ENCODE data around the gene PPP4R3A. TPM values are rescaled to one million over a fixed set of nuclear protein-coding genes. Genes with fewer than 3 reads are reported as not detected.
"Not testable (repeated sequence)": the region's sequence is repeated elsewhere in the genome, so short reads cannot be mapped to it uniquely, and the experiment has no call there.

The PPP4R3A gene
- total and polyA plus RNA-seq, 2 experiments from 2014 or later, result 53.5 to 94.9 TPM

GRCh38 chr14:91454155-91454554 lies 56.0 kb downstream of the PPP4R3A start:
- H3K27ac ChIP-seq, result no peak overlapping the region
- no peak overlapping the region for H3K4me3 ChIP-seq
- no peak for TF ChIP-seq CTCF (IDR thresholded peaks at IDR 0.05; ENCODE audit: low read depth, low read length)
- DNase-seq (ENCODE audit: low read depth in 1 of 2, low spot score in 1 of 2), result no peak
- no peaks in the 10 kb centered on the region for H3K27me3 ChIP-seq
- H3K9me3 ChIP-seq (ENCODE audit: low read depth), result no peaks in the 10 kb centered on the region
- H3K4me1 ChIP-seq (ENCODE audit: low read depth), result no peaks in the 10 kb centered on the region
- peaks cover 30% of the 10 kb centered on the region for H3K36me3 ChIP-seq

GRCh38 chr14:91453744-91454143 lies 56.4 kb downstream of the PPP4R3A start:
- DNase-seq (ENCODE audit: low read depth in 1 of 2, low spot score in 1 of 2), result no peak
- Histone ChIP-seq H3K27me3 (no peaks in the 10 kb centered on the region), H3K27ac (no peak overlapping the region), H3K4me3 (no peak overlapping the region), H3K9me3 (ENCODE audit: low read depth) (no peaks in the 10 kb centered on the region), H3K4me1 (ENCODE audit: low read depth) (no peaks in the 10 kb centered on the region), H3K36me3 (peaks cover 25% of the 10 kb centered on the region)
- no peak for TF ChIP-seq CTCF (IDR thresholded peaks at IDR 0.05; ENCODE audit: low read depth, low read length)

- Histone ChIP-seq H3K4me1 (ENCODE audit: low read depth) (no peaks in the 10 kb centered on the region), H3K9me3 (ENCODE audit: low read depth) (no peaks in the 10 kb centered on the region), H3K36me3 (no peaks in the 10 kb centered on the region), H3K4me3 (no peak overlapping the region), H3K27ac (no peak overlapping the region), H3K27me3 (no peaks in the 10 kb centered on the region)
- DNase-seq (ENCODE audit: low read depth in 1 of 2, low spot score in 1 of 2), result no peak
- no peak for TF ChIP-seq CTCF (IDR thresholded peaks at IDR 0.05; ENCODE audit: low read depth, low read length)
Measured at GRCh38 chr14:91444335-91445020, 65.6 kb downstream of the PPP4R3A start.

- Histone ChIP-seq H3K4me1 (ENCODE audit: low read depth) (no peaks in the 10 kb centered on the region), H3K9me3 (ENCODE audit: low read depth) (no peaks in the 10 kb centered on the region), H3K36me3 (no peaks in the 10 kb centered on the region), H3K27me3 (no peaks in the 10 kb centered on the region), H3K27ac (no peak overlapping the region), H3K4me3 (no peak overlapping the region)
- TF ChIP-seq CTCF (IDR thresholded peaks at IDR 0.05; ENCODE audit: low read depth, low read length), result no peak
- no peak for DNase-seq (ENCODE audit: low read depth in 1 of 2, low spot score in 1 of 2)
Measured at GRCh38 chr14:91439345-91439744, 70.8 kb downstream of the PPP4R3A start.

- Histone ChIP-seq H3K4me1 (ENCODE audit: low read depth) (no peaks in the 10 kb centered on the region), H3K36me3 (no peaks in the 10 kb centered on the region), H3K27me3 (no peaks in the 10 kb centered on the region), H3K4me3 (no peak overlapping the region), H3K27ac (no peak overlapping the region), H3K9me3 (ENCODE audit: low read depth) (no peaks in the 10 kb centered on the region)
- TF ChIP-seq CTCF (IDR thresholded peaks at IDR 0.05; ENCODE audit: low read depth, low read length), result no peak
- DNase-seq (ENCODE audit: low read depth in 1 of 2, low spot score in 1 of 2), result no peak
Measured at GRCh38 chr14:91438845-91439244, 71.3 kb downstream of the PPP4R3A start.

GRCh38 chr14:91436266-91436665 lies 73.8 kb downstream of the PPP4R3A start:
- H3K9me3 ChIP-seq (ENCODE audit: low read depth); DNase-seq (ENCODE audit: low read depth in 1 of 2, low spot score in 1 of 2); H3K27me3 ChIP-seq; H3K4me1 ChIP-seq (ENCODE audit: low read depth); H3K27ac ChIP-seq; H3K36me3 ChIP-seq; H3K4me3 ChIP-seq: not testable (repeated sequence)
